Inferior parietal cortex (tissue), 1 donor: ENCODE data around the gene DDX47.
"Not testable (repeated sequence)": the region's sequence is repeated elsewhere in the genome, so short reads cannot be mapped to it uniquely, and the experiment has no call there.

ENCODE experiments used
- DNase-seq: peaks from one replicate; pipeline ENCODE4 v3.0.0-alpha.2; 2016; ENCODE audit errors: extremely low spot score

The DDX47 gene

GRCh38 chr12:12796928-12797793 is 16.0 kb upstream of the DDX47 start:
- no peak for DNase-seq

GRCh38 chr12:12797794-12798152 is 15.4 kb upstream of the DDX47 start:
- no peak for DNase-seq

GRCh38 chr12:12798480-12798879 is 14.7 kb upstream of the DDX47 start:
- no peak for DNase-seq

GRCh38 chr12:12799163-12799920 is 13.8 kb upstream of the DDX47 start:
- no peak for DNase-seq

GRCh38 chr12:12800406-12801180 is 12.6 kb upstream of the DDX47 start:
- DNase-seq: no peak

- not testable (repeated sequence) for DNase-seq
Measured at GRCh38 chr12:12801656-12802055, 11.5 kb upstream of the DDX47 start.

GRCh38 chr12:12803186-12803585 is 10.0 kb upstream of the DDX47 start:
- DNase-seq: no peak

GRCh38 chr12:12804011-12804410 is 9.1 kb upstream of the DDX47 start:
- DNase-seq: no peak

GRCh38 chr12:12804432-12804886 is 8.7 kb upstream of the DDX47 start:
- DNase-seq: no peak

- DNase-seq: no peak
Measured at GRCh38 chr12:12806784-12807516, 6.2 kb upstream of the DDX47 start.

- DNase-seq: not testable (repeated sequence)
Measured at GRCh38 chr12:12807517-12807903, 5.6 kb upstream of the DDX47 start.

- DNase-seq: no peak
Measured at GRCh38 chr12:12807970-12808702, 5.0 kb upstream of the DDX47 start.

GRCh38 chr12:12810553-12811021 is 2.6 kb upstream of the DDX47 start:
- no peak for DNase-seq

- no peak for DNase-seq
Measured at GRCh38 chr12:12811343-12811742, 1.8 kb upstream of the DDX47 start.

- DNase-seq: no peak
Measured at GRCh38 chr12:12812174-12812573, 972 bp upstream of the DDX47 start.

- DNase-seq: no peak
Measured at GRCh38 chr12:12812618-12813119, 477 bp upstream of the DDX47 start.

GRCh38 chr12:12817616-12818015 is 4.5 kb downstream of the DDX47 start:
- no peak for DNase-seq

- DNase-seq: no peak
Measured at GRCh38 chr12:12818701-12819100, 5.6 kb downstream of the DDX47 start.

- no peak for DNase-seq
Measured at GRCh38 chr12:12819221-12819620, 6.1 kb downstream of the DDX47 start.

- no peak for DNase-seq
Measured at GRCh38 chr12:12819752-12820311, 6.7 kb downstream of the DDX47 start.
